ENCODE measurements around the gene DDX41. TPM values are rescaled to one million over a fixed set of nuclear protein-coding genes. Genes with fewer than 3 reads are reported as not detected.

The DDX41 gene
- total RNA-seq, 4 donors from 2014 or later = 119 to 170 (median 145) TPM

GRCh38 chr5:177526191-177526590, 9.4 kb upstream of the DDX41 start:
- TF ChIP-seq POLR2A (IDR thresholded peaks at IDR 0.05) (no peak), CTCF (IDR thresholded peaks at IDR 0.05) (no peak)
- no peaks in the 10 kb centered on the region for H3K9me3 ChIP-seq
- no peak overlapping the region for H3K27ac ChIP-seq
- peaks cover 4 to 13% of the 10 kb centered on the region in 2 donors for H3K4me1 ChIP-seq
- H3K4me3 ChIP-seq (replicated peaks in 1 of 3) = no peak overlapping the region
- WGBS, 2 donors = 88 to 94% methylated on average over 4 of the region's 4 CpGs
- DNase-seq = no peak
- intact Hi-C loops (cut with DNase I) = loop anchor here (10.0 kb wide), 1 partner anchor 69 kb away; the partner anchor contains the start of gene TMED9
- no peaks in the 10 kb centered on the region for H3K27me3 ChIP-seq
- H3K36me3 ChIP-seq = peaks cover 41 to 53% of the 10 kb centered on the region in 2 donors

GRCh38 chr5:177524941-177525655, 8.3 kb upstream of the DDX41 start:
- no peak for DNase-seq
- no peaks in the 10 kb centered on the region for H3K9me3 ChIP-seq
- intact Hi-C loops (cut with DNase I) = loop anchor here (10.0 kb wide), 1 partner anchor 70 kb away; the partner anchor contains the start of gene TMED9
- no peak for TF ChIP-seq CTCF (IDR thresholded peaks at IDR 0.05)
- no peak for TF ChIP-seq POLR2A (IDR thresholded peaks at IDR 0.05)
- no peak overlapping the region for H3K27ac ChIP-seq
- peaks cover 0 to 4% of the 10 kb centered on the region in 2 donors for H3K4me1 ChIP-seq
- no peak overlapping the region for H3K4me3 ChIP-seq (replicated peaks in 1 of 3)
- 93 to 94% methylated on average over 6 to 10 of the region's 10 CpGs for WGBS, 2 donors
- H3K27me3 ChIP-seq = no peaks in the 10 kb centered on the region
- H3K36me3 ChIP-seq = peaks cover 48 to 61% of the 10 kb centered on the region in 2 donors

- peaks cover 48 to 67% of the 10 kb centered on the region in 2 donors for H3K36me3 ChIP-seq
- TF ChIP-seq CTCF (IDR thresholded peaks at IDR 0.05) (no peak), POLR2A (IDR thresholded peaks at IDR 0.05) (no peak)
- DNase-seq = no peak
Measured at GRCh38 chr5:177524539-177524900, 7.8 kb upstream of the DDX41 start.

GRCh38 chr5:177523711-177524538, 7.2 kb upstream of the DDX41 start:
- H3K27me3 ChIP-seq = no peaks in the 10 kb centered on the region
- H3K27ac ChIP-seq = no peak overlapping the region
- H3K4me3 ChIP-seq (replicated peaks in 1 of 3) = no peak overlapping the region
- DNase-seq = no peak
- no peaks in the 10 kb centered on the region for H3K4me1 ChIP-seq
- no peaks in the 10 kb centered on the region for H3K9me3 ChIP-seq
- WGBS, 2 donors = 91 to 92% methylated on average over 11 to 12 of the region's 19 CpGs
- TF ChIP-seq POLR2A (IDR thresholded peaks at IDR 0.05) = no peak
- no peak for TF ChIP-seq CTCF (IDR thresholded peaks at IDR 0.05)
- H3K36me3 ChIP-seq = peaks cover 51 to 63% of the 10 kb centered on the region in 2 donors
- intact Hi-C loops (cut with DNase I) = loop anchor here (10.0 kb wide), 1 partner anchor 71 kb away; the partner anchor contains the start of gene TMED9

More at GRCh38 chr5:177524539-177524900, 7.8 kb upstream of the DDX41 start:
- Histone ChIP-seq H3K4me3 (replicated peaks in 1 of 3) (no peak overlapping the region), H3K27ac (no peak overlapping the region), H3K9me3 (no peaks in the 10 kb centered on the region), H3K4me1 (no peaks in the 10 kb centered on the region), H3K27me3 (no peaks in the 10 kb centered on the region)
- intact Hi-C loops (cut with DNase I) = loop anchor here (10.0 kb wide), 1 partner anchor 70 kb away; the partner anchor contains the start of gene TMED9
- 96 to 100% methylated on average over 5 of the region's 12 CpGs for WGBS, 2 donors
